UCSD-AML1 (cell line): ENCODE results near the gene MPND.
A peak's percentile ranks its signal among the peaks of the same experiment; 100 is the strongest.

ENCODE experiments used
- DNase-seq: peaks from one replicate; lab custom pipeline; 2025; ENCODE audit not compliant: unreplicated experiment; lab: John Stamatoyannopoulos, UW

The MPND gene

DNA sequence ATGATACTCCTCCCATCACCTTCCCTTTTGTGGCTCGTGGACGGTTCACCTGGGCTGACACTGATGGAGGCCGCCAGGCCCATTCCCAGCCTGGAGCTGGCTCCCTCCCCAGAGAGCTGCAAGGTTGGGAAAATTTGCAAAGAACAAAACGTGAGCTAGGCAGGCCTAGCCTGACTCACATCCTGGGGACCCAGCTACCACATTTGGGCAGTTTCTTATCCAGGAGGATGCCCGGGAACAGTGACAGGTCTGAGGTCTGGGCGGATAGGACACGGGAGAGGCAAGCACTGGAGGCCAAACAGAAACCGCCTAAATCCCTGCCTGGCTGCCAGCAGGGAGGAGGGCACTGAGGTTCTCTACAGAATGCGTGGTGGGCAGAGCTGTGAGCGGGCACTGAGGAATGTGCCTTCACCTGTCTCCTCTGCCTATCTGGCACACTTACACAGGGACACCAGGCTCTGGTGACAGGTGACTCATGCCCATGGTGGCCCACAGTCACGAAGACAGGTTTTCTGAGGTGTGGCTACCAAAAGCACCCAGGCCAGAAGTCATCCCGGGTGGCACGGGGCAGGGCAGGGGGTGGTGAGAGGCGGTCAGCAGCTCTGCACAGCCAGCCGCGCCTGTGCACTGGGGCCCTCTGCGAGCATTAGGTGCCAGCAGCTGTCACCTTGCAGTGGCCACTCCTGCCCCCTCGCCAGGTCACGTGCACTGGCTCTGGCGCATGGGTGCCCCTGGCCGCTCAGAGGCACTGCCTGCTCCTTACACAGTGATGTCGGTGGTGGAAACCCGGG is 33.8 kb downstream of the MPND start:
- no peak for DNase-seq

DNA sequence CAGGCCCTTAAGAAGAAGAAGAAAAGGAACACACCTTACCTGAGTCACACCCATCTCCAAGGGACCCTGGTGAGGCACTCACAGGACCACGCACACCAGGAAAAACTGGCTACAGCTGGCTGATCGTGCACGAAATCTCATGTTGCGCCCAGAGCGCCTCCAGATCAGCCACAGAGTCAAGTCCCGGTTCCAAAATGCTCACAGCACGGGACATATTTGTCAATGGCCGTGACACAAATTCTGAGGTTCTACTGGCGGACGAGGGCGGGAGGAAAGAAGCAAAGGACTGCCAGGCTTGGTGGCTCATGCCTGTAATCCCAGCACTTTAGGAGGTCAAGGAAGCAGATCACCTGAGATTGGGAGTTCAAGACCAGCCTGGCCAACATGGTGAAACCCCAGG is 35.5 kb downstream of the MPND start:
- no peak for DNase-seq

DNA sequence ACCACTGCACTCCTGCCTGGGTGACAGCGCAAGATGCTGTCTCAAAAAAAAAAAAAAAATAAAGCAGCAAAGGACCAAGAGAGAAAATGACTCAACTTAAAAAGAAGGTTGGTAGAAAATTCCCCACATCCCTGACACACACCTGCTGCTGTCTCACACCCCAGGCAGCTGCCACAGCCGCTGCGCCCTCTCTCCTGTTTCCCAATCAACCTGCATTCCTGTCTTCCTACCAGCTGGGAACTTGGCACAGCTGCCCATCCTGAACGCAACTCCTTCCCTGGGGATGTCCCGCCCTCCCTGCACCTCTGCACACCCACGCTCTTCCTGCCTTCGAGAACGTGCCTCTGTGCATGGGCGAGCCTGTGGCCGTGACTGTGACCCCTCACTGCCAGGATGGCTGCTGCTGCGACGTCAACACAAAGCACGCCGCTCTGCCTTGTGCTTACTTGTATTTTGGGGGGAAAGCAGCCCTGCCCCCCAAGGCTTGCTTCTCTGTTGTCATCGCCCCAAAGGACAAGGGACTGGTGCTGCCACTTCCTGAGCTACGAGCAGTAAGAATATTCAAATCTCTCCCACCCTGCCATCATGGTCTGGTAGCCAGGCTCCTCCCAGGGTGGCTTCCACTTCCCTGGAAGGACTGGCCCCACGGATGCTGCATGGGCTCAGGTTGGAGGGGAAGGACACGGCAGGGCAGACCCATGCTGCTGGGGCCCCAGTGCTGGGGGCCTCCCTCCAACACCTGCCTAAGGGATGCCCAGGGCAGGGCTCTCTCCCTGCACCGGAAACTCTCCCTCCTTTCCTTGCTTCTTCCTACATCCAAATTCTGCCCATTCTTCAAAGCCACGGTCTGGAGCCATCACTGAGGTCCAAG is 36.3 kb downstream of the MPND start:
- no peak for DNase-seq

- DNase-seq: peak; percentile 47
These were observed 36.9 kb downstream of the MPND start for GRCh38 chr19:4380254-4380727.

DNA sequence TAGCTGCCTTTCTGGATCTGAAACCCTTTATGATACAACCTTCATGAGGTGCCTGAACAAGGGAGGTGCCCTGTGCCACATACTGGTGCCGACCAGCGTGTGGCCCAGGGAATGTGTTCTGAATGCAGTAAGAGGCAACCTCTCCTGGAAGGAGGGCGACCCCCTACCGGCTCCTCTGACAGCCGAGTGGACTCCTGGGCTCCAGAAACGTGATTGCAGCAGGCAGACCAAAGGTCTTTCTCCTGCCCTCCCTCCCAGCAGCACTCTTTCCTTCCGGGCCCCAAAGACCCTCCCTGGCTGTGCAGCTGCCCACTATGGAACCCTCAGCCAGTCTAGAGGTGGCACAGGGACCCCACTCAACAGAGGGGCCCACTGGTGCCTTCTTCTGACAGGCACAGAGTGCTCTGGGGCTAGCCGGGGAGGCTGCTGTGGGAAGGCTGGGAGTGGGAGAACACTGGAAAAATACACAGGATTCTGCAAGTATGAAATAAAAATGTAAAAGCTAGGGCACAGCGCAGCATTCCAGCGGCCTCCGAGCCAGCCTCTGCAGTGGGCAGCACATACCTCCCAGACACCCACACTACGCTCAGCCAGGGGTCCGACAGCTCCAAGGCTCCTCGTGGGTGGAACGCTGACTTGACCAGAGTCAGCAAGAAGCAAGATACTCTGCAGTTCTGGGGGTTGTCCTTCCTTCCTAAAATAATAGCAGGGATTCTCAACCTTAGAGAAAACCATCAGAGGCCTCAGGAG is 42.1 kb downstream of the MPND start:
- no peak for DNase-seq

- DNase-seq: no peak
These were observed 42.9 kb downstream of the MPND start for GRCh38 chr19:4386041-4386782.

DNA sequence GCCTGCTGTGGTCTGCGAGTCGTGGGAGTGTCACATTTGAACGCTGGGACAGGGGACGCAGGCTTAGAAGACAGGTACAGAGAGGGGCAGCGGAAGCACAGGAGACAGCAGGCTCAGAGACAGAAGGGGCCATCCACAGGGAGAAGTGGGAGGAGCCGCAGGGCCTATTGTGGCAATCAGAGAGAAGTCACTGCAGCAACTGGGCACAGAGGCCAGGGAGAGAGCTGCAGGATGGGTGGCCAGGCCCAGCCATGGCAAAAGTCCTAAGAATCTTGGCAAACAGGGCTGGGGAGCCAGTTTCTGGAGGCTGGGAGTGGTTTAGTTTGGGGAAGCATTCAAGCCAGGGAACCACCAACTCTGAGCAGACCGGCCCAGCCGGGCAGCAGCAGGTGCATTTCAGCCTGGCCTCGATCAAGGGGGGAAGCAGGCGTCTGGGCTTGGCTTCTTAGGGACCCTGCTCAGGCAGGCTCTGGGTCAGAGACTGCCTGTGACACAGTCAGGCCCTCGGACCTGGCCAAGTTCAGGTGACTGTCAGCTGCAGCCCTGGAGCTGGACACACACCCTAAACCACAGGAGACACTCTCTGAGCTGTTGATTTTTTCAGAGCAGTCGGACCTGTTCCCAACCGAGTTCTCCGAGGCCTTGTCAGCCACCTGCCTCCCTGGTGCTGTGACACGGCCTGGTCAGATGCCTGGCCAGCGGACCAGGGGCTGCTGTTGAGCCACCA is 45.1 kb downstream of the MPND start:
- DNase-seq: no peak

DNA sequence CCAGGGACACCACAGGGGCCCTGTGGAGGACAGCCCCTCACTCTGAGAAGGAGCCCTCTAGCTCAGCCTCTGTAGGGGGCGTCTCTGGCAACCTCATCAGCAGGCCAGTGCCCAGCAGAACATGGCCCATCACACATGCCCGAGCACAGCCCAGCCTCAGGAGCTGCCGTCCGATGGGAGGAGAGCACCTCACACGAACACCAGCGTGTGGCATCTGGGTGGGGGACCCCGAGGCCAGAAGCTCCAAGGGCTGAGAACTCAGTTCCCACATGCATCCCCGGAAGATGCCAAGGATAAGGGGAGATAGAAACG is 45.7 kb downstream of the MPND start:
- no peak for DNase-seq

- DNase-seq: no peak
These were observed 46.2 kb downstream of the MPND start for GRCh38 chr19:4389511-4390016.

- peak; percentile 50 for DNase-seq
These were observed 46.7 kb downstream of the MPND start for GRCh38 chr19:4390017-4390566.

DNA sequence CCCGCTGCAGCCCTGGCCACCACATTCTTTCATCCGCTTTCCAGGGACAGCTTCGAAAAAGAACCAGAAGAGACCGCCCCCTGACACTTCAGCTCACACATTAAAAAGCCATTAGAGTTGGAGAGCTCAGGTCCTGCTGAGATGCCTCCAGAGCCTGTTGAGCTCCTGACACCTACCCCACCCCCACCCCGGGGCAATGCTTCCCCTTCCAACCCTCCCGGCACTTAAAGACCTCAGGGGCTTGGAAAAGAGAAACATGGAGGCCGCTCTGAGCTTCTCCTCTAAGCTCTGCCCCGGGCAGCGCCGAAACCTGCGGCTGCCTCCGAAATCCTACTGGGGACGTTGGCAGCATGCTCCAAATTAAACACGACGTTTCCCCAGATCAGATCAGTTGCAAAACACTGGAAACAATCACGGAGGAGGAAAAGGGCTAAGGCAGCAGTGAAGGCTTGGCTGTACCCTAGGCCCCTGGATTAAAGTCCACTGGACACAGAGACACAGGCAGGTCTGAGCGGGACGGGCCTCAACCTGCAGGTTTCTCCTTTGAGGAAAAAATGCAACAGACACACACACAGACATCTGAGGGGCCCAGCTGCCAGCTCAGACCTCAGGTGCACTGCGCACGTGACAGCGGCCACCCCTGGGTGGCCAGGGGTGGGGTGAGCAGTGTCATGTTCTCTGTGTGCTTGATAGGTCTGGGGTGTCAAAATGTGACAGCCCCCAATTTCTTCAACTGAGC is 47.4 kb downstream of the MPND start:
- no peak for DNase-seq

GRCh38 chr19:4391306-4391693 is 47.9 kb downstream of the MPND start:
- no peak for DNase-seq

DNA sequence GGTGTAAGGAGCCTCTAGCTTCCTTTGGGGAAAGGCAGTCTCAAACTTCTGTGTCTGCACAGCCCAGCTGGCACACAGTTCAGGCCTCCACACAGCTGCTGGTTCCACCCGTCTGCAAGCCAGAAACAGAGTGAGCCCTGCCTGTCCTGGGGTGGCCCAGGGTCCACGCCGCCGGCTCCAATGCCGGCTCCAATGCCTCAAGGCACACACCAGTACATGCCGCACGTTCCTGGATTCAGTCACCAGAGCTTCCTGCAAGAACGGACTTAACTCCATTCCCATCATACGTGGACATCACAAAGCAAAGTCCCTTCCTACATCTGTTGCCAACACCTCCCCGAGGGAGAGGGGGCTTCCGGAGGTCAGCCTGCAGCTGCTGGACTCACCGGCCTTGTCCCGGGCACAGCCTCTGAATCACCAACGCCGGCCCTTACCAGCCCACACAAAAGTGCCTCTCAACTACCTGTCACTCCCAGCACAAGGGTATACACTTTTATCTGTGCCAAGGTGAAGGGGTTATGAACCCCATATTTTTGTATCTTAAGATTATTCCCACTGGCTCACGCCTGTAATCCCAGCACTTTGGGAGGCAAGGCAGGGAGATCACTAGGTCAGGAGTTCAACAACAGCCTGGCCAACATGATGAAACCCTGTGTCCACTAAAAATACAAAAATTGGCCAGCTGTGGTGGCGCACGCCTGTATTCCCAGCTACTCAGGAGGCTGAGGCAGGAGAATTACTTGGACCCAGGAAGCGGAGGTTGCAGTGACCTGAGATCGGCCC is 48.5 kb downstream of the MPND start:
- DNase-seq: no peak

GRCh38 chr19:4393947-4394590 is 50.7 kb downstream of the MPND start:
- DNase-seq: no peak

DNA sequence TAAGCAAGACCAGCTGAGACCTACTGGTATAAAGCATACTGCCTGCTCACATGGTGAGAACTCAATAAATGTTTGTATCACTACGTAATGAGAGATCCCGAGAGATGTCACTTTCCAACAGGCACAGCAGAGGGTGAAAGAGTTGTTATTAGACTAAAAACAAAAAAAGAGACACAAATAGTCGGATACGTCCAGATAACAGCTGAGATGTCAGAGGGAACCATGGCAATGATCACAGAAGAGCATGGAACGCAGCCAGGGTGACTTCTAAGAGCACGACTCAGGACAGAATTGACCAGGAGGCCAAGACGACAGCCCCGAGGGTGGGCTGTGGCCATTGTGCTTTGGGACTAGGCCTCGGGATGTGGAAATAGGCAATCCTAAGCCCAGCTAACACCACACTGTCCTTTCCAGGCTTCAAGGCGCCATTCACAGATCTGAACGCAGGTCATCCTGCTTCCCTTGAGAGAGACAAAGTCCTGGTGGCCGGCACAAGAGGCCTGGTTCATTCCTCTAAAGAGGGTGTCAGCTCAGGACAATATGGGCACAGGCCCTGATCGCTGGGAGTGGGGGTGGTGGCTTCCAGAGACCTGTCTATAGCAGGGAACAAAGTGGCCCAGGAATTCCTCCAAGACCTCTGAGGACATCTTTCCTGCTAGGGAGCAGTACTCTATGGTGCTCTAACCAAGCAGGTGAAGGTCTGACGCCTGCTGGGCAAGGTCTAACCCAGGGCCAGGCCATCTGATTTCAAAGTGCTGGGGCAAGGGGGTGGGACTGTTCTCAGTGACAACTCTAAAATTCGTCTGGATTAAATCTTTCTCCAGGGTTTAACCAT is 53.8 kb downstream of the MPND start:
- no peak for DNase-seq

GRCh38 chr19:4399812-4400134 is 56.4 kb downstream of the MPND start:
- DNase-seq: peak; percentile 61
